Measurements from ENCODE around the gene FKBP2. TPM values are rescaled to one million over a fixed set of nuclear protein-coding genes. Genes with fewer than 3 reads are reported as not detected.

FKBP2 gene
- polyA plus RNA-seq, 1 experiment = 29.9 TPM

DNA sequence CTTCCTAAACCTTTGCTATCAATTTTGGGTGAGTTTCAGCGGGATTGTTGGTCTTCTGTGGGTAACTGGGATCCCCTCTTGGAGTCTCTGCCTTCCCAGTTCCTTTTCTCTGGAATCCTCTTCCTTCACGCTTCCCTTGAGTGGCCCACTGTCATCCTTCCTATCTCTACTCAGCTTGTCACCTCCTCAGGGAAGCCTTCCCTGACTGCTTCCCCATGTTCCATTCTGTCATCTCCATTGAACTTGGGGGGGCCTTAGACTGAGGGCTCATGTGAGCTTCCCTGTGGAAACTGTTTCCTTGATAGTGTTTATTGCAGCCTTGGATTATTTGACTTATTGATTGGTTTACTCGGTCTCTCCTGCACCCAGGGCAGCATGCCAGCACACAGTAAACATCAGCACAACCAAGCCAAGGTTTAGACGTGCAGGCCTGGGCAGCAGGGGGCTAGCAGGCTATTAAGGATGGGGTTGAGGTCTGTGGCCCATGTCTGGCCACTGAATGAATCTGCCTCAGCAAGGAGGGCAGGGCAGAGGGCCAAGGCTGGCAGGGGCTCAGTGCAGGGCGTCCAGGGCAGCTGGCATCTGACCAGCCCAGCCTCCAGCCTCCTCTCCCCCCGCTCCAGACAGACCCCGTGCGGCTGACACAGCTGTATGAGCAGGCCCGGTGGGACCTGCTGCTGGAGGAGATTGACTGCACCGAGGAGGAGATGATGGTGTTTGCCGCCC is 22.1 kb upstream of the FKBP2 start:
- ChIA-PET CTCF (interaction anchor here (1.0 kb wide), 1 partner anchor 85 kb away, joined by 3 read pairs; no protein-coding TSS in a partner anchor), POLR2A (interaction anchor here (0.8 kb wide), 1 partner anchor 8 kb away, joined by 3 read pairs; no protein-coding TSS in a partner anchor)
- no peaks in the 10 kb centered on the region for H3K9me3 ChIP-seq (ENCODE audit: control insufficient read depth, insufficient read depth, low read length)
- H3K4me3 ChIP-seq (ENCODE audit: low read depth, low read length) = no peak overlapping the region
- no peaks in the 10 kb centered on the region for H3K27me3 ChIP-seq (ENCODE audit: control insufficient read depth, insufficient read depth, low read length)
- TF ChIP-seq, protein P1, sequence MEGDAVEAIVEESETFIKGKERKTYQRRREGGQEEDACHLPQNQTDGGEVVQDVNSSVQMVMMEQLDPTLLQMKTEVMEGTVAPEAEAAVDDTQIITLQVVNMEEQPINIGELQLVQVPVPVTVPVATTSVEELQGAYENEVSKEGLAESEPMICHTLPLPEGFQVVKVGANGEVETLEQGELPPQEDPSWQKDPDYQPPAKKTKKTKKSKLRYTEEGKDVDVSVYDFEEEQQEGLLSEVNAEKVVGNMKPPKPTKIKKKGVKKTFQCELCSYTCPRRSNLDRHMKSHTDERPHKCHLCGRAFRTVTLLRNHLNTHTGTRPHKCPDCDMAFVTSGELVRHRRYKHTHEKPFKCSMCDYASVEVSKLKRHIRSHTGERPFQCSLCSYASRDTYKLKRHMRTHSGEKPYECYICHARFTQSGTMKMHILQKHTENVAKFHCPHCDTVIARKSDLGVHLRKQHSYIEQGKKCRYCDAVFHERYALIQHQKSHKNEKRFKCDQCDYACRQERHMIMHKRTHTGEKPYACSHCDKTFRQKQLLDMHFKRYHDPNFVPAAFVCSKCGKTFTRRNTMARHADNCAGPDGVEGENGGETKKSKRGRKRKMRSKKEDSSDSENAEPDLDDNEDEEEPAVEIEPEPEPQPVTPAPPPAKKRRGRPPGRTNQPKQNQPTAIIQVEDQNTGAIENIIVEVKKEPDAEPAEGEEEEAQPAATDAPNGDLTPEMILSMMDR (IDR thresholded peaks at IDR 0.05; ENCODE audit: low read depth, low read length) = no peak
- DNase-seq (ENCODE audit: low read depth, low spot score) = no peak
- H3K27ac ChIP-seq (ENCODE audit: low read depth, low read length) = no peak overlapping the region

DNA sequence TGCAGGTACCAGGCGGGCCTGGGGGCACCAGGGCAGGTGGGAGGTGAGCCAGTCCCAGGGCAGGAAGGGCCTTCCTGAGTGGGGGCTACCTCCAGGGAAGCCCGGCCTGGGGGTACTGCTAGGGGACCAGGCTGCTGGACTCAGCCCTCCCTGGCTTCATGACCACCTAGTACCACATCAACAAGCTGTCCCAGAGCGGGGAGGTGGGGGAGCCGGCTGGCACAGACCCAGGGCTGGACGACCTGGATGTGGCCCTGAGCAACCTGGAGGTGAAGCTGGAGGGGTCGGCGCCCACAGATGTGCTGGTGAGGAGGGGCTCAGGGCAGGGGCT is 21.6 kb upstream of the FKBP2 start:
- Histone ChIP-seq H3K27ac (ENCODE audit: low read depth, low read length) (no peak overlapping the region), H3K27me3 (ENCODE audit: control insufficient read depth, insufficient read depth, low read length) (no peaks in the 10 kb centered on the region), H3K4me3 (ENCODE audit: low read depth, low read length) (no peak overlapping the region), H3K9me3 (ENCODE audit: control insufficient read depth, insufficient read depth, low read length) (no peaks in the 10 kb centered on the region)
- ChIA-PET POLR2A (interaction anchor here (1.4 kb wide), 1 partner anchor 9 kb away, joined by 3 read pairs; no protein-coding TSS in a partner anchor), CTCF (no interaction called here)
- TF ChIP-seq, protein P1 (IDR thresholded peaks at IDR 0.05; ENCODE audit: low read depth, low read length) = no peak
- DNase-seq (ENCODE audit: low read depth, low spot score) = no peak

DNA sequence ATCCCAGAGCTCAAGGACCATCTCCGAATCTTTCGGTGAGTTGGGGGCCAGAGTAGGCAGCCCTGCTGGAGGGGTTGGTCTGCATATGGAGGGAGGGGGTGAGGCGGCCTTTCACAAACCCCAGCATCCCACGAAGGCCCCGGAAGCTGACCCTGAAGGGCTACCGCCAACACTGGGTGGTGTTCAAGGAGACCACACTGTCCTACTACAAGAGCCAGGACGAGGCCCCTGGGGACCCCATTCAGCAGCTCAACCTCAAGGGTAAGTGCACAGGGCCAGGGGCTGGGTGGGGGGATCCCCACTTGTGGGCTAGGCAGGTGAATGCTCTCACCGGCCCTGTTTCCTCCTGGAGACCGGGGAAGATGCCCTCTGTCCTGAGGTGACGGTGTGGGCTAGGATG is 21.1 kb upstream of the FKBP2 start:
- Histone ChIP-seq H3K27me3 (ENCODE audit: control insufficient read depth, insufficient read depth, low read length) (no peaks in the 10 kb centered on the region), H3K27ac (ENCODE audit: low read depth, low read length) (no peak overlapping the region), H3K4me3 (ENCODE audit: low read depth, low read length) (no peak overlapping the region), H3K9me3 (ENCODE audit: control insufficient read depth, insufficient read depth, low read length) (no peaks in the 10 kb centered on the region)
- CTCF ChIA-PET = no interaction called here
- TF ChIP-seq, protein P1 (IDR thresholded peaks at IDR 0.05; ENCODE audit: low read depth, low read length) = no peak
- no peak for DNase-seq (ENCODE audit: low read depth, low spot score)
- POLR2A ChIA-PET = interaction anchor here (0.7 to 1.4 kb wide), 2 partner anchors 9 to 11 kb away, joined by 3 to 4 read pairs; no protein-coding TSS in a partner anchor

DNA sequence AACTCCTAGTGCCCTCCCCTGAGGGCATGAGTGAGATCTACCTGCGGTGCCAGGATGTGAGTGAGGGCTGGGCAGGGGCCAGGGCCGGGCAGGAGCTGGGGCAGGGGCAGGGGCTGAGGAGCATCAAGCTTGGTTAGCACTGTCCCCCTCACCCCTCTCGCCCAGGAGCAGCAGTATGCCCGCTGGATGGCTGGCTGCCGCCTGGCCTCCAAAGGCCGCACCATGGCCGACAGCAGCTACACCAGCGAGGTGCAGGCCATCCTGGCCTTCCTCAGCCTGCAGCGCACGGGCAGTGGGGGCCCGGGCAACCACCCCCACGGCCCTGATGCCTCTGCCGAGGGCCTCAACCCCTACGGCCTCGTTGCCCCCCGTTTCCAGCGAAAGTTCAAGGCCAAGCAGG is 20.6 kb upstream of the FKBP2 start:
- H3K27ac ChIP-seq (ENCODE audit: low read depth, low read length) = no peak overlapping the region
- H3K9me3 ChIP-seq (ENCODE audit: control insufficient read depth, insufficient read depth, low read length) = no peaks in the 10 kb centered on the region
- DNase-seq (ENCODE audit: low read depth, low spot score) = no peak
- H3K4me3 ChIP-seq (ENCODE audit: low read depth, low read length) = no peak overlapping the region
- ChIA-PET CTCF (no interaction called here), POLR2A (interaction anchor here (0.7 to 1.4 kb wide), 2 partner anchors 10 to 12 kb away, joined by 3 to 4 read pairs; no protein-coding TSS in a partner anchor)
- TF ChIP-seq, protein P1 (IDR thresholded peaks at IDR 0.05; ENCODE audit: low read depth, low read length) = no peak
- no peaks in the 10 kb centered on the region for H3K27me3 ChIP-seq (ENCODE audit: control insufficient read depth, insufficient read depth, low read length)

DNA sequence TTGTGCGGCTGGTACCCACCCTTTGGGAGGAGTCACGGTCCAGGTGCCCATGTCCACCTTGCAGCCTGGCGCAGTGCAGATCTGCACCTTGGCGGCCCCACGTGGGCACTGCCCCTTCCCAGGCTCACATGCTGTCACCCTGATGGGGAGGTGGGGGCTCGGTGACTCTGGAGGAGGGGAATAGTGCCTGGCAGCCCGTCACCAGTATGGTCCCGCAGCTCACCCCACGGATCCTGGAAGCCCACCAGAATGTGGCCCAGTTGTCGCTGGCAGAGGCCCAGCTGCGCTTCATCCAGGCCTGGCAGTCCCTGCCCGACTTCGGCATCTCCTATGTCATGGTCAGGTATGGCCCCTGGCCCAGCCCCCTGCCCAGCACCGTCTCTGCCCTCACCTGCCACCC is 20.1 kb upstream of the FKBP2 start:
- Histone ChIP-seq H3K4me3 (ENCODE audit: low read depth, low read length) (no peak overlapping the region), H3K27ac (ENCODE audit: low read depth, low read length) (no peak overlapping the region), H3K27me3 (ENCODE audit: control insufficient read depth, insufficient read depth, low read length) (no peaks in the 10 kb centered on the region), H3K9me3 (ENCODE audit: control insufficient read depth, insufficient read depth, low read length) (no peaks in the 10 kb centered on the region)
- no peak for DNase-seq (ENCODE audit: low read depth, low spot score)
- ChIA-PET CTCF (interaction anchor here (0.6 kb wide), 1 partner anchor 1539 kb away, joined by 7 read pairs; no protein-coding TSS in a partner anchor), POLR2A (interaction anchor here (1.4 kb wide), 1 partner anchor 10 kb away, joined by 3 read pairs; no protein-coding TSS in a partner anchor)
- TF ChIP-seq, protein P1 (IDR thresholded peaks at IDR 0.05; ENCODE audit: low read depth, low read length) = no peak

All from AG04450 (cell line).